ENCODE measurements around the gene COIL. TPM values are rescaled to one million over a fixed set of nuclear protein-coding genes. Genes with fewer than 3 reads are reported as not detected.

Gene COIL
- total and polyA plus RNA-seq, 2 of the 13 experiments (the other 11 are each of a cell fraction or from before 2014, with no cell fraction given): 8.1 to 29.4 TPM

GRCh38 chr17:56913353-56913866 lies 47.4 kb downstream of the COIL start (continued):
- TF ChIP-seq ZNF512B (CRISPR knock-in tag; IDR thresholded peaks at IDR 0.05; ENCODE audit: borderline replicate concordance): 0 out of 2 replicates have a peak, but pooled peaks have one; percentile 28
- 0 out of 2 replicates have a peak, but pooled peaks have one; percentile 4 for TF ChIP-seq ZNF782 (CRISPR knock-in tag; IDR thresholded peaks at IDR 0.05; ENCODE audit: borderline replicate concordance)
- 0 out of 2 replicates have a peak, but pooled peaks have one; percentile 28 for TF ChIP-seq AHDC1 (CRISPR knock-in tag; IDR thresholded peaks at IDR 0.05; ENCODE audit: borderline replicate concordance)
- no peak for TF ChIP-seq LCORL (IDR thresholded peaks at IDR 0.05)
- no peak for TF ChIP-seq LCORL (CRISPR knock-in tag; IDR thresholded peaks at IDR 0.05)
- TF ChIP-seq ZNF513 (CRISPR knock-in tag; conservative IDR thresholded peaks at IDR 0.05): no peak; the same call in 1 of the 2 replicates
- TF ChIP-seq ZNF746 (CRISPR knock-in tag; IDR thresholded peaks at IDR 0.05): no peak
- TF ChIP-seq HOXA7 (CRISPR knock-in tag; IDR thresholded peaks at IDR 0.05): 0 out of 2 replicates have a peak, but pooled peaks have one; percentile 32
- no peak for TF ChIP-seq ATF4 (CRISPR knock-in tag; IDR thresholded peaks at IDR 0.05)
- peak; percentile 67 for TF ChIP-seq REL (CRISPR knock-in tag; conservative IDR thresholded peaks at IDR 0.05)
- peak; percentile 46; the same call in 1 of the 2 replicates for TF ChIP-seq FOXJ3 (CRISPR knock-in tag; IDR thresholded peaks at IDR 0.05; ENCODE audit: borderline replicate concordance)
- no peak for TF ChIP-seq IRF2 (CRISPR knock-in tag; IDR thresholded peaks at IDR 0.05)
- TF ChIP-seq ZSCAN31 (CRISPR knock-in tag; IDR thresholded peaks at IDR 0.05; ENCODE audit: low read depth): no peak; the same call in 1 of the 2 replicates
